Activated CD4-positive, alpha-beta T cell treated with anti-CD3 and anti-CD28 coated beads for 36 hours (primary cell): ENCODE results near the gene NFATC2. TPM values are rescaled to one million over a fixed set of nuclear protein-coding genes. Genes with fewer than 3 reads are reported as not detected.

Experiments
- ATAC-seq: fragments of 200-7000 bp; cut with Tn5 transposase; one replicate; pipeline ENCODE4 v1.10.0; 2021; ENCODE audit warnings: mild to moderate bottlenecking, moderate library complexity
- CTCF ChIA-PET: fragments of 350-600 bp; sonication (Branson Sonifier 250); formaldehyde crosslinking; loops from one replicate; lab custom pipeline; 2021; ENCODE audit warnings: antibody characterized with exemption; lab: Charles Lee
- POLR2A ChIA-PET: fragments of 350-600 bp; sonication (Branson Sonifier 250); formaldehyde crosslinking; loops from one replicate; lab custom pipeline; 2021; ENCODE audit warnings: antibody characterized with exemption, inconsistent platforms; lab: Charles Lee
- DNase-seq: peaks from one replicate; pipeline ENCODE4 v3.0.0-alpha.2; 2020
- H3K27ac Mint-ChIP-seq: one replicate; pipeline ENCODE4 v1.8.0; 2021; ENCODE audit warnings: mixed read lengths
- H3K27me3 Mint-ChIP-seq: one replicate; pipeline ENCODE4 v1.8.0; 2021; ENCODE audit warnings: mixed read lengths
- H3K36me3 Mint-ChIP-seq: one replicate; pipeline ENCODE4 v1.8.0; 2021; ENCODE audit warnings: low read depth, mixed read lengths
- H3K4me1 Mint-ChIP-seq: one replicate; pipeline ENCODE4 v1.8.0; 2021; ENCODE audit warnings: mixed read lengths
- H3K4me3 Mint-ChIP-seq: one replicate; pipeline ENCODE4 v1.8.0; 2021; ENCODE audit warnings: mild to moderate bottlenecking, moderate library complexity, mixed read lengths
- H3K9me3 Mint-ChIP-seq: one replicate; pipeline ENCODE4 v1.8.0; 2021; ENCODE audit warnings: low read depth, mixed read lengths
- intact Hi-C, 2 experiments: fragments of 100-400 bp; cut with DNase I in 1 of 2; cut with micrococcal nuclease in 1 of 2; formaldehyde crosslinking; loops; one replicate each; pipeline versions ENCODE4 v1.14.2 to v1.15.1; 2022 to 2024; cut with DNase I, micrococcal nuclease
- total RNA-seq, 2 experiments: library from RNA; stranded (reverse); gene quantifications; one replicate each; pipeline ENCODE4 v1.2.3, GENCODE V29; 2021

NFATC2 gene
- total RNA-seq, 2 experiments from 2014 or later = 38.5 to 49.8 TPM

GRCh38 chr20:51430198-51430950, 112.1 kb downstream of the NFATC2 start:
- no peak for ATAC-seq
- no peak overlapping the region for H3K27ac Mint-ChIP-seq
- H3K9me3 Mint-ChIP-seq = no peaks in the 10 kb centered on the region
- ChIA-PET POLR2A (no interaction called here), CTCF (interaction anchor here (1.2 to 1.3 kb wide), 2 partner anchors 27 to 165 kb away, joined by 3 to 5 read pairs; no protein-coding TSS in a partner anchor)
- intact Hi-C loops = no loop called here
- H3K4me3 Mint-ChIP-seq = no peak overlapping the region
- H3K4me1 Mint-ChIP-seq = peaks cover 66% of the 10 kb centered on the region
- H3K27me3 Mint-ChIP-seq = no peaks in the 10 kb centered on the region
- no peak for DNase-seq
- H3K36me3 Mint-ChIP-seq = peaks cover 70% of the 10 kb centered on the region

- intact Hi-C loops = no loop called here
- H3K36me3 Mint-ChIP-seq = peaks cover 67% of the 10 kb centered on the region
- ChIA-PET CTCF (interaction anchor here (1.2 to 1.3 kb wide), 3 partner anchors 27 to 167 kb away, joined by 3 to 5 read pairs (median 5); no protein-coding TSS in a partner anchor), POLR2A (no interaction called here)
- H3K9me3 Mint-ChIP-seq = no peaks in the 10 kb centered on the region
- no peak overlapping the region for H3K27ac Mint-ChIP-seq
- H3K27me3 Mint-ChIP-seq = no peaks in the 10 kb centered on the region
- peaks cover 66% of the 10 kb centered on the region for H3K4me1 Mint-ChIP-seq
- no peak for ATAC-seq
- DNase-seq = no peak
- H3K4me3 Mint-ChIP-seq = no peak overlapping the region
Observed at GRCh38 chr20:51429696-51430095, 112.8 kb downstream of the NFATC2 start.

GRCh38 chr20:51429144-51429482, 113.4 kb downstream of the NFATC2 start:
- no peak for ATAC-seq
- H3K4me1 Mint-ChIP-seq = peaks cover 68% of the 10 kb centered on the region
- CTCF ChIA-PET = interaction anchor here (0.6 to 1.3 kb wide), 5 partner anchors 21 to 194 kb away, joined by 3 to 5 read pairs (median 4); no protein-coding TSS in a partner anchor
- H3K27ac Mint-ChIP-seq = no peak overlapping the region
- H3K4me3 Mint-ChIP-seq = no peak overlapping the region
- no peaks in the 10 kb centered on the region for H3K27me3 Mint-ChIP-seq
- no peak for DNase-seq
- intact Hi-C loops = no loop called here
- no peaks in the 10 kb centered on the region for H3K9me3 Mint-ChIP-seq
- POLR2A ChIA-PET = no interaction called here
- peaks cover 64% of the 10 kb centered on the region for H3K36me3 Mint-ChIP-seq

- POLR2A ChIA-PET = no interaction called here
- ATAC-seq (no peak), DNase-seq (no peak)
- no peaks in the 10 kb centered on the region for H3K27me3 Mint-ChIP-seq
- no peak overlapping the region for H3K4me3 Mint-ChIP-seq
- peaks cover 74% of the 10 kb centered on the region for H3K4me1 Mint-ChIP-seq
- CTCF ChIA-PET = interaction anchor here (0.6 to 1.3 kb wide), 5 partner anchors 22 to 1065 kb away, joined by 3 to 5 read pairs (median 3); no protein-coding TSS in a partner anchor
- peaks cover 65% of the 10 kb centered on the region for H3K36me3 Mint-ChIP-seq
- intact Hi-C loops = no loop called here
- no peak overlapping the region for H3K27ac Mint-ChIP-seq
- H3K9me3 Mint-ChIP-seq = no peaks in the 10 kb centered on the region
Observed at GRCh38 chr20:51428401-51429143, 113.9 kb downstream of the NFATC2 start.

DNA sequence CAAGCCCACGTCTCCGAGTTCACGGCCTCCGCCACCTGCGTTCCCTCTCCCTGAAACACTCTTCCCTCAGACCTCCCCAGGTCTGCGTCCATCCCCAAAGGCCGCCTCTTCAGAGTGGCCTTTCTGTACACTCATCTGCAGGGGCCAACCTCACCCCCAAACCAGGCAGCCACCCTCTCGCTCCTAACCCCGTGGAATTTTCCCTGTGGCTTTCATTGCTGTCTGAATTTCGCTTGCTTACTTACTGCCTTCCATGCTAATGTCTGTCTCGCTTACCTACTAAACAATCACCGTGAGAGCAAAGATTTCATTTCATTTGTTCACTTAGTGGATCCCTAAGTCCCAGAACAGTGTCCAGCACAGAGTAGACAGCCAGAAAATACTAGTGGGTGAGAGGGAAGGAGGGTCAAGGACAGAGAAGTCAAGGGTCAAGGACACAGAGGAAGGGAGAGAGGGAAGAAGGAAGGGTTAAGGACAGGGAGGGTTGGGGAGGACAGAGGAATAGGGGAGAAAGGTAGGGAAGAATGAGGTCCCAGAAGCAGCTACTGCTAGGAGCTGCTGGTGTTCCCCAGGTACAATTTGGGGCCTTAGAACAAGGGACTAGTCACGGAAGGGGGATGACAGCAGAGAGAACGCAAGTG, 114.7 kb downstream of the NFATC2 start:
- H3K27me3 Mint-ChIP-seq = no peaks in the 10 kb centered on the region
- H3K36me3 Mint-ChIP-seq = peaks cover 61% of the 10 kb centered on the region
- no peak overlapping the region for H3K4me3 Mint-ChIP-seq
- H3K27ac Mint-ChIP-seq = peak overlapping the region; percentile 51
- H3K4me1 Mint-ChIP-seq = peaks cover 77% of the 10 kb centered on the region
- intact Hi-C loops = no loop called here
- DNase-seq (no peak), ATAC-seq (no peak)
- H3K9me3 Mint-ChIP-seq = no peaks in the 10 kb centered on the region
- POLR2A ChIA-PET = no interaction called here
- CTCF ChIA-PET = interaction anchor here (0.6 to 0.7 kb wide), 2 partner anchors 43 to 1065 kb away, joined by 3 read pairs; no protein-coding TSS in a partner anchor

GRCh38 chr20:51426718-51427650, 115.5 kb downstream of the NFATC2 start:
- intact Hi-C loops = no loop called here
- Mint-ChIP-seq H3K9me3 (no peaks in the 10 kb centered on the region), H3K4me1 (peaks cover 78% of the 10 kb centered on the region), H3K4me3 (no peak overlapping the region), H3K27me3 (no peaks in the 10 kb centered on the region), H3K27ac (peak overlapping the region; percentile 28), H3K36me3 (peaks cover 60% of the 10 kb centered on the region)
- POLR2A ChIA-PET = no interaction called here
- DNase-seq (no peak), ATAC-seq (no peak)
- CTCF ChIA-PET = interaction anchor here (0.6 kb wide), 1 partner anchor 42 kb away, joined by 3 read pairs; no protein-coding TSS in a partner anchor

GRCh38 chr20:51425347-51426106, 117.0 kb downstream of the NFATC2 start:
- DNase-seq (peak; percentile 54), ATAC-seq (peak; percentile 28)
- intact Hi-C loops = loop anchor here (1.0 to 2.0 kb wide), 2 partner anchors 55 to 105 kb away; no protein-coding TSS in a partner anchor
- Mint-ChIP-seq H3K9me3 (no peaks in the 10 kb centered on the region), H3K4me3 (no peak overlapping the region), H3K4me1 (peaks cover 79% of the 10 kb centered on the region), H3K36me3 (peaks cover 64% of the 10 kb centered on the region), H3K27ac (peak overlapping the region; percentile 72), H3K27me3 (no peaks in the 10 kb centered on the region)
- CTCF ChIA-PET = interaction anchor here (0.9 kb wide), 1 partner anchor 169 kb away, joined by 3 read pairs; no protein-coding TSS in a partner anchor
- POLR2A ChIA-PET = no interaction called here

DNA sequence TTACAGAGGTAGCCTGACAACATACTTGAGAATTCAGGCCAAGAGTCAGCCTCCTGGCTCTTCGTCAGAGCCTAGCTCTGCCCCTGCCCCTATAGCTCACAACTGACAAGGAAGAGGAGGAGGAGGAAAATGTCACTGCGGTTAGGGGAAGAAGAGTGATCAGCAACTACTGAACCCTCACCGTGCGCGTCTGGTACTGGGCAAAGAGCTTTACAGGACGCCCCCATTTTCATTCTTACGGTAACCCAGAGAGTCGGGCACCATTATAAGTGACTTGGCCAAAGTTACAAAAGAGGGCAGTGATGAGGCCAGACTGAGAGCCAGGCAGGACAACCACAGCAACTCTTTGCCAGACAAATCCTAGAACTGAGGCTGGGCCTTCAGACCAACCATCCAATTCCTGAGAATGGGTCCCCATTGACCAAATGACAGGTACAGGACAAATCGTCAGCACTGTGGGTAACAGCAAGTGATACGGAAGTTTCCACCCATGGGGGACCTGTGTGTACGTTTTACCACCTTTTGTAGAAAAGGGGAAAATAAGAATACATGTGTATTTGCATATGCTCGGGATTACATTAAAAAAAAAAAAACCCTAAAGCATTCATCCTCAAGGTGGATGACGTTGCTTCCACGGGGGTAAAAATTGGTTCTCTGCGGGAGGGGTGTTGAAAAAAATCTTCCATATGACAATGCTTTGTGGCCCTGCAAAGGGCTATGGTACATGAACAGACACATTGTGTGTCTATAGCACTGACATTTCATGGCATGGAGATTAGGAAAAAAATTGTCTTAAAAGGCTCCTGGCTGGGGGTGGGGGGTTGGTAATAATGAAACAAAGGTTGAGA, 118.0 kb downstream of the NFATC2 start:
- peak; percentile 43 for DNase-seq
- POLR2A ChIA-PET = interaction anchor here (1.9 kb wide), 1 partner anchor 19 kb away, joined by 11 read pairs; no protein-coding TSS in a partner anchor
- Mint-ChIP-seq H3K27ac (peak overlapping the region; percentile 92), H3K9me3 (no peaks in the 10 kb centered on the region), H3K4me1 (peaks cover 84% of the 10 kb centered on the region), H3K36me3 (peaks cover 71% of the 10 kb centered on the region), H3K4me3 (peak overlapping the region; percentile 52), H3K27me3 (no peaks in the 10 kb centered on the region)
- intact Hi-C loops = loop anchor here (1.0 to 5.0 kb wide), 7 partner anchors 19 to 362 kb away; no protein-coding TSS in a partner anchor
- CTCF ChIA-PET = interaction anchor here (0.7 to 1.9 kb wide), 2 partner anchors 19 to 56 kb away, joined by 3 to 6 read pairs; no protein-coding TSS in a partner anchor
- peak; percentile 35 for ATAC-seq

DNA sequence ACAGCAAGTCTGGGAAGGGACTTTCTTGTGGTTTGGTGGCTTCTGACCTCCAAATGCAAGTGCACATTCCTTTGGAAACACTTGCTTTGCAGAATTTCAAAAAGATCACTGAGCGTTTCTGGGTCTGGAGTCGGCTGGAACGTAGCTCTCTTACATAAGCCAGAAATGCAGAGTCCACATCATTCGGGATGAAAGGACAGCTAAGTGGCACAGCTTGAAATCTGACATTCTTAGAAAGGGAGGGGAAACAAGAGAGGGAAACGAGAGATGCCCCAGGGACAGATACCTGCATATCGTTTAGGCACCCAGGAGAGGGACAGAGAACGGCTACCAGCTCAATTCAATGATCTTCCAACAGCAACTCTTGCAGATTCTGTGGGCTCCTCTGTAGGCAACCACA, 118.7 kb downstream of the NFATC2 start:
- intact Hi-C loops = loop anchor here (1.0 to 5.0 kb wide), 7 partner anchors 19 to 362 kb away; no protein-coding TSS in a partner anchor
- DNase-seq (no peak), ATAC-seq (no peak)
- H3K4me3 Mint-ChIP-seq = peak overlapping the region; percentile 29
- H3K27me3 Mint-ChIP-seq = no peaks in the 10 kb centered on the region
- no peaks in the 10 kb centered on the region for H3K9me3 Mint-ChIP-seq
- ChIA-PET POLR2A (interaction anchor here (0.6 to 1.9 kb wide), 2 partner anchors 19 to 24 kb away, joined by 4 to 11 read pairs; no protein-coding TSS in a partner anchor), CTCF (interaction anchor here (0.7 to 1.9 kb wide), 4 partner anchors 19 to 171 kb away, joined by 3 to 6 read pairs (median 4); no protein-coding TSS in a partner anchor)
- peak overlapping the region; percentile 92 for H3K27ac Mint-ChIP-seq
- H3K36me3 Mint-ChIP-seq = peaks cover 71% of the 10 kb centered on the region
- H3K4me1 Mint-ChIP-seq = peaks cover 86% of the 10 kb centered on the region
